K562 (cell line): ENCODE results near the gene CDKL1. TPM values are rescaled to one million over a fixed set of nuclear protein-coding genes. Genes with fewer than 3 reads are reported as not detected.

Experiments
- BDP1 ChIP-seq: IDR thresholded peaks from 3 replicates; pipeline ENCODE4 v1.6.1; 2011; ENCODE audit not compliant: insufficient read length, insufficient read depth
- FOXK2 ChIP-seq, 2 experiments: fragments of 450-650 bp; IDR thresholded peaks in 1 of 2; conservative IDR thresholded peaks in 1 of 2; 2 replicates each; pipeline ENCODE4 v1.6.1; 2016; ENCODE audit warnings: low read depth in 2 of 2, mild to moderate bottlenecking in 1 of 2
- HEY1 ChIP-seq: fragments of 250-450 bp; sonication (Bioruptor Pico); IDR thresholded peaks from 2 replicates; pipeline ENCODE4 v1.5.0; 2020; ENCODE audit warnings: mild to moderate bottlenecking, moderate library complexity, borderline replicate concordance
- MAZ ChIP-seq, 2 experiments: fragments of 450-650 bp in 1 of 2; sonication (generic) in 1 of 2; formaldehyde crosslinking; IDR thresholded peaks in 1 of 2; conservative IDR thresholded peaks in 1 of 2; 2 replicates each; pipeline versions ENCODE4 v1.4.0 to v1.5.0; 2020; ENCODE audit warnings: mild to moderate bottlenecking in 1 of 2, missing genetic modification reagents in 1 of 2
- NFIX ChIP-seq: fragments of 250-450 bp; sonication (Bioruptor Pico); IDR thresholded peaks from 2 replicates; pipeline ENCODE4 v1.4.0; 2020; ENCODE audit warnings: low read depth, mild to moderate bottlenecking, moderate library complexity
- NUFIP1 ChIP-seq: fragments of 450-650 bp; IDR thresholded peaks from 2 replicates; pipeline ENCODE4 v1.6.1; 2018; ENCODE audit not compliant: partially characterized antibody
- POLR2AphosphoS2 ChIP-seq: IDR thresholded peaks from 2 replicates; pipeline ENCODE4 v1.6.1; 2012; ENCODE audit warnings: low read length, improper control_type of control experiment
- RAD21 ChIP-seq, 2 experiments: fragments of 250-450 bp in 1 of 2; fragments of 450-650 bp in 1 of 2; sonication (Bioruptor Pico) in 1 of 2; formaldehyde crosslinking in 1 of 2; IDR thresholded peaks in 1 of 2; conservative IDR thresholded peaks in 1 of 2; 2 replicates each; pipeline versions ENCODE4 v1.4.0 to v1.8.0; 2020 to 2022; ENCODE audit warnings: mild to moderate bottlenecking in 2 of 2, moderate library complexity in 1 of 2
- RCOR1 ChIP-seq, 2 experiments: IDR thresholded peaks; 2 replicates each; pipeline ENCODE4 v1.6.1; 2012; ENCODE audit warnings: low read depth in 2 of 2, low read length in 2 of 2, borderline replicate concordance in 1 of 2, improper control_type of control experiment in 1 of 2
- ZFP30 ChIP-seq: fragments of 250-450 bp; sonication (Bioruptor Pico); IDR thresholded peaks from 2 replicates; pipeline ENCODE4 v1.8.0; 2022; ENCODE audit warnings: moderate library complexity, mild to moderate bottlenecking, inconsistent platforms, borderline replicate concordance
- ZNF609 ChIP-seq: sonication (generic); formaldehyde crosslinking; IDR thresholded peaks from 2 replicates; pipeline ENCODE4 v1.8.1; 2023; ENCODE audit warnings: missing genetic modification reagents, mild to moderate bottlenecking, borderline replicate concordance
- polyA plus RNA-seq, 8 experiments: library from polyadenylated mRNA; depleted of rRNA in 4 of 8; stranded (reverse) in 5 of 8; unstranded in 3 of 8; fragments of >200 nt; fragmentation: Nextera tagmentation in 2 of 8; fragmentation: Illumina TruSeq in 1 of 8; extraction: Ambion mirVana in 2 of 8; extraction: Trizol in 1 of 8; gene quantifications; 2 replicates each; pipeline versions ENCODE4 v1.2.1 to v1.2.3, GENCODE V29; 2011 to 2014; ENCODE audit warnings: inconsistent platforms in 1 of 8, missing spikeins in 1 of 8
- total RNA-seq, 7 experiments: library from RNA; depleted of rRNA in 6 of 7; stranded (reverse); fragments of >200 nt in 6 of 7; fragmentation: Illumina TruSeq in 2 of 7; extraction: Trizol in 2 of 7; gene quantifications; 2 replicates each; pipeline versions ENCODE4 v1.2.1 to v1.2.3, GENCODE V29; 2011 to 2021; ENCODE audit warnings: low replicate concordance in 1 of 7
- TF ChIP-seq, protein P1 (sequence below): fragments of 450-650 bp; IDR thresholded peaks from 2 replicates; pipeline ENCODE4 v1.6.1; 2014; ENCODE audit warnings: low read depth, mild to moderate bottlenecking, moderate library complexity, borderline replicate concordance
- TF ChIP-seq, protein P2 (sequence below), 2 experiments: fragments of 200-800 bp in 1 of 2; sonication (Bioruptor generic) in 1 of 2; sonication (generic) in 1 of 2; formaldehyde crosslinking in 1 of 2; IDR thresholded peaks in 1 of 2; conservative IDR thresholded peaks in 1 of 2; 2 replicates each; pipeline versions ENCODE4 v1.5.0 to v1.6.1; 2016 to 2020; ENCODE audit warnings: missing compliant biosample characterization in 1 of 2, missing genetic modification characterization in 1 of 2, missing genetic modification reagents in 1 of 2
- TF ChIP-seq, protein P3 (sequence below), 2 experiments: IDR thresholded peaks in 1 of 2; conservative IDR thresholded peaks in 1 of 2; 2 replicates each; pipeline ENCODE4 v1.6.1; 2016; ENCODE audit warnings: low read depth in 2 of 2, mild to moderate bottlenecking in 1 of 2, missing compliant biosample characterization in 1 of 2, missing genetic modification characterization in 1 of 2, moderate library complexity in 1 of 2

CDKL1 gene
- total and polyA plus RNA-seq, 9 of the 15 experiments (the other 6 are each of a cell fraction or from before 2014, with no cell fraction given) = 2.3 to 35.0 (median 7.5) TPM

GRCh38 chr14:50321009-50321660 is 75.5 kb downstream of the CDKL1 start (continued):
- TF ChIP-seq MAZ (CRISPR knock-in tag; conservative IDR thresholded peaks at IDR 0.05 in 1 of 2, IDR thresholded peaks at IDR 0.05 in 1 of 2) (peak in 1 of 2 experiments; percentile 25; a peak in 1 of 4 replicates), POLR2AphosphoS2 (no peak), ZNF609 (CRISPR knock-in tag) (no peak), FOXK2 (conservative IDR thresholded peaks at IDR 0.05 in 1 of 2, IDR thresholded peaks at IDR 0.05 in 1 of 2; ENCODE audit: low read depth in 2 of 2) (peak in 1 of 2 experiments; percentile 27; a peak in 1 of 4 replicates), NUFIP1 (no peak), RCOR1 (IDR thresholded peaks at IDR 0.05; ENCODE audit: borderline replicate concordance in 1 of 2, low read depth in 2 of 2, low read length in 2 of 2) (peak in 1 of 2 experiments; percentile 29; a peak in 1 of 4 replicates), BDP1 (no peak), ZFP30 (CRISPR knock-in tag) (no peak), NFIX (CRISPR knock-in tag) (no peak), RAD21 (CRISPR knock-in tag; conservative IDR thresholded peaks at IDR 0.05 in 1 of 2, IDR thresholded peaks at IDR 0.05 in 1 of 2) (peak; percentile 60 to 64), HEY1 (CRISPR knock-in tag) (no peak)
- TF ChIP-seq, protein P1, sequence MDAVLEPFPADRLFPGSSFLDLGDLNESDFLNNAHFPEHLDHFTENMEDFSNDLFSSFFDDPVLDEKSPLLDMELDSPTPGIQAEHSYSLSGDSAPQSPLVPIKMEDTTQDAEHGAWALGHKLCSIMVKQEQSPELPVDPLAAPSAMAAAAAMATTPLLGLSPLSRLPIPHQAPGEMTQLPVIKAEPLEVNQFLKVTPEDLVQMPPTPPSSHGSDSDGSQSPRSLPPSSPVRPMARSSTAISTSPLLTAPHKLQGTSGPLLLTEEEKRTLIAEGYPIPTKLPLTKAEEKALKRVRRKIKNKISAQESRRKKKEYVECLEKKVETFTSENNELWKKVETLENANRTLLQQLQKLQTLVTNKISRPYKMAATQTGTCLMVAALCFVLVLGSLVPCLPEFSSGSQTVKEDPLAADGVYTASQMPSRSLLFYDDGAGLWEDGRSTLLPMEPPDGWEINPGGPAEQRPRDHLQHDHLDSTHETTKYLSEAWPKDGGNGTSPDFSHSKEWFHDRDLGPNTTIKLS = peak; percentile 38; the same call in 1 of the 2 replicates
- TF ChIP-seq, protein P2, sequence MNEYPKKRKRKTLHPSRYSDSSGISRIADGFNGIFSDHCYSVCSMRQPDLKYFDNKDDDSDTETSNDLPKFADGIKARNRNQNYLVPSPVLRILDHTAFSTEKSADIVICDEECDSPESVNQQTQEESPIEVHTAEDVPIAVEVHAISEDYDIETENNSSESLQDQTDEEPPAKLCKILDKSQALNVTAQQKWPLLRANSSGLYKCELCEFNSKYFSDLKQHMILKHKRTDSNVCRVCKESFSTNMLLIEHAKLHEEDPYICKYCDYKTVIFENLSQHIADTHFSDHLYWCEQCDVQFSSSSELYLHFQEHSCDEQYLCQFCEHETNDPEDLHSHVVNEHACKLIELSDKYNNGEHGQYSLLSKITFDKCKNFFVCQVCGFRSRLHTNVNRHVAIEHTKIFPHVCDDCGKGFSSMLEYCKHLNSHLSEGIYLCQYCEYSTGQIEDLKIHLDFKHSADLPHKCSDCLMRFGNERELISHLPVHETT (CRISPR knock-in tag; conservative IDR thresholded peaks at IDR 0.05 in 1 of 2, IDR thresholded peaks at IDR 0.05 in 1 of 2) = 0 out of 4 replicates have a peak, but pooled peaks of 1 of the 2 experiments have one; percentile 20
- TF ChIP-seq, protein P3, sequence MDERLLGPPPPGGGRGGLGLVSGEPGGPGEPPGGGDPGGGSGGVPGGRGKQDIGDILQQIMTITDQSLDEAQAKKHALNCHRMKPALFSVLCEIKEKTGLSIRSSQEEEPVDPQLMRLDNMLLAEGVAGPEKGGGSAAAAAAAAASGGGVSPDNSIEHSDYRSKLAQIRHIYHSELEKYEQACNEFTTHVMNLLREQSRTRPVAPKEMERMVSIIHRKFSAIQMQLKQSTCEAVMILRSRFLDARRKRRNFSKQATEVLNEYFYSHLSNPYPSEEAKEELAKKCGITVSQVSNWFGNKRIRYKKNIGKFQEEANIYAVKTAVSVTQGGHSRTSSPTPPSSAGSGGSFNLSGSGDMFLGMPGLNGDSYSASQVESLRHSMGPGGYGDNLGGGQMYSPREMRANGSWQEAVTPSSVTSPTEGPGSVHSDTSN (CRISPR knock-in tag; IDR thresholded peaks at IDR 0.05; ENCODE audit: low read depth) = no peak
- TF ChIP-seq, protein P3 (tag; conservative IDR thresholded peaks at IDR 0.05; ENCODE audit: low read depth) = peak; percentile 77
